Mesodermal cell (in vitro differentiated cells): Measurements from ENCODE around the gene AZGP1.
A peak's percentile ranks its signal among the peaks of the same experiment; 100 is the strongest.

Experiments used
- H3K27ac ChIP-seq: 2 replicates; pipeline ENCODE4 v1.7.0; 2013; ENCODE audit warnings: mild to moderate bottlenecking, low read depth, low read length, moderate library complexity; ENCODE audit not compliant: severe bottlenecking
- H3K36me3 ChIP-seq: 2 replicates; pipeline ENCODE4 v1.7.1; 2013; ENCODE audit warnings: mild to moderate bottlenecking, low read length, moderate library complexity; ENCODE audit not compliant: control insufficient read depth, insufficient read depth
- H3K4me1 ChIP-seq: one replicate; pipeline ENCODE4 v1.7.1; 2013; ENCODE audit warnings: mild to moderate bottlenecking, low read length; ENCODE audit not compliant: insufficient read depth, control insufficient read depth, poor library complexity, severe bottlenecking
- H3K4me3 ChIP-seq: 2 replicates; pipeline ENCODE4 v1.7.0; 2013; ENCODE audit warnings: low read length, control low read depth, mild to moderate bottlenecking; ENCODE audit not compliant: insufficient read depth, poor library complexity, severe bottlenecking; ENCODE audit errors: extremely low read depth
- H3K9me3 ChIP-seq: 2 replicates; pipeline ENCODE4 v1.7.1; 2013; ENCODE audit warnings: mild to moderate bottlenecking, low read length, moderate library complexity; ENCODE audit not compliant: control insufficient read depth
- WGBS, 2 experiments: methylation state at CpG; one replicate each; pipeline ENCODE4 v1.1.5; 2013; ENCODE audit warnings: missing lambda C conversion rate in 2 of 2; ENCODE audit not compliant: insufficient coverage in 2 of 2; 5-methylcytosine and 5-hydroxymethylcytosine counted together

The AZGP1 gene

DNA sequence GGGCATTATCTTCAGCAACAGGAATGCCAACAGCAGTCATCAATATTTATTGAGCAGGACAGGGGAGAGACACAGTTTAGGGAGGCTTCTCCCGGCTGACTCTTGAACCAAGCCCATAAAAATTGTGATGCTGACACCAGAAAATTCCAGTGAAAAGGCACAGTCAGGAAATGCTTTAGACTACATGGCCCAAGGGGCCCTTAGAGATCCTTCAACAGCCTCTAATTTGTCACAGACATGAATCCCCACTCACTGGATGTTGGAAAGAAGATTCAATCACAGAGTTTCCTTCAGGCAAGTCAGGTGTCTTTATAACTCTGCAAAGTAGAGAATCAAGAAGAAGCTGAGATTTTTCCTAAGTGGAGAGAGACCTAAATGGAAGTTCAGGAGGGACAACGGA is 47.6 kb downstream of the AZGP1 start:
- H3K9me3 ChIP-seq = no peaks in the 10 kb centered on the region
- 93 to 95% methylated on average over 2 of the region's 2 CpGs for WGBS, 2 experiments
- no peak overlapping the region for H3K4me3 ChIP-seq
- H3K27ac ChIP-seq = no peak overlapping the region
- no peaks in the 10 kb centered on the region for H3K4me1 ChIP-seq
- H3K36me3 ChIP-seq = no peaks in the 10 kb centered on the region

DNA sequence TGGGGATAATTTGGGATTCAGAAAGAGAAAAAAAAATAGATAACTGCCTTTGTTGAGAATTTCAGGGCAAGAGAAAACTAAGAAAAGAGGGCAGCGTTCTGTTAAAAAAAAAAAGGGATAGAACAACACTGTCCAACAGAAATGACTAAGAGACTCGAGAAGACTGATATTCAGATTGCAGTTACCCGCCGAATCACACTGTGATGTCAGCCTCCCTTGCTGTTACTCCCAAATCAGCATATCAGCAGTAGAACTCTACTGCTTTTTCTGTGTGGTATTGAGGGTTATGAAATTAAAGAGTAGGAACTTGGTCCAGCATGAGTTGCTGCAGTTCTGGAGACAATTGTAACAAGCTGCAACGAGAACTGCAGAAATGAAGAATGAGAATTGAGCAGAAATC is 48.3 kb downstream of the AZGP1 start:
- no peak overlapping the region for H3K27ac ChIP-seq
- no peaks in the 10 kb centered on the region for H3K36me3 ChIP-seq
- H3K4me1 ChIP-seq = no peaks in the 10 kb centered on the region
- H3K4me3 ChIP-seq = no peak overlapping the region
- WGBS, 2 experiments = 87 to 92% methylated on average over 2 to 3 of the region's 5 CpGs
- no peaks in the 10 kb centered on the region for H3K9me3 ChIP-seq

DNA sequence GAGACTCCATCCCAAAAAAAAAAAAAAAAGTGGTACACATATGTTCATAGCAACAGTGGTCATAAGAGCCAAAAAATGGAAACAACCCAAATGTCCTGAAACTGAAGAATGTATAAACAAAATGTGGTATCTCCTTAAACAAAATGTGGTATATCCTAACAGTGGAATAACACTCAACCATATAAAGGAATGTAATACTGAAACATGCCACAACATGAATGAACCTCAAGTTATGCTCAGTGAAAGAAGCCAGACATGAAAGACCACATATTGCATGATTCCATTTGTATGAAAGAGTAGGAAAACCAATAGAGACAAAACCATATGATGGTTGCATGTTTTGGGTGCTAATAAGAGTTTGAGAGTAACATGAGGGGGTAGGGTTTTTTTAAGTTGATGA is 49.5 kb downstream of the AZGP1 start:
- no peaks in the 10 kb centered on the region for H3K36me3 ChIP-seq
- peaks cover 3% of the 10 kb centered on the region for H3K9me3 ChIP-seq
- H3K27ac ChIP-seq = no peak overlapping the region
- H3K4me1 ChIP-seq = no peaks in the 10 kb centered on the region
- no peak overlapping the region for H3K4me3 ChIP-seq

DNA sequence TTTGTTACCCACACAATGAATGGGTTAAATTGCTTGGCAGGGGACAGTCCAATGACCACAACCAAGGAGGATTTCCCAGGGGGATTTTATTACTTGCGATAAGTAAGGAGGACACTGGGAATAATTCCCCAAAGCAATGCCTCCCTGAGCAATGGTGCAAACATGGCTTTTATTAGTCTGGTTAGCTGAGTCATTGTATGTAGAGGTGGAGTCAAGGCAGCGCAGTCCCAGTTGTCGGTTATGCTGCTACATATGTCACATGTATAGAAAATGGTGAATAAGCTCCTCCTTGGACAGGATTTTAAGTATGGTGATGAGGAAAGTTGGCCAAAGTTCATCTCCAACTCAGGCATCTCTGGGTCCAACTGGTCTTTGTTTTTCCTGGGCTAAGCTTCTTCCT is 52.6 kb downstream of the AZGP1 start:
- Histone ChIP-seq H3K4me3 (no peak overlapping the region), H3K9me3 (peaks cover 19% of the 10 kb centered on the region), H3K36me3 (no peaks in the 10 kb centered on the region), H3K27ac (no peak overlapping the region), H3K4me1 (no peaks in the 10 kb centered on the region)
- 91 to 100% methylated on average over 2 to 3 of the region's 3 CpGs for WGBS, 2 experiments

DNA sequence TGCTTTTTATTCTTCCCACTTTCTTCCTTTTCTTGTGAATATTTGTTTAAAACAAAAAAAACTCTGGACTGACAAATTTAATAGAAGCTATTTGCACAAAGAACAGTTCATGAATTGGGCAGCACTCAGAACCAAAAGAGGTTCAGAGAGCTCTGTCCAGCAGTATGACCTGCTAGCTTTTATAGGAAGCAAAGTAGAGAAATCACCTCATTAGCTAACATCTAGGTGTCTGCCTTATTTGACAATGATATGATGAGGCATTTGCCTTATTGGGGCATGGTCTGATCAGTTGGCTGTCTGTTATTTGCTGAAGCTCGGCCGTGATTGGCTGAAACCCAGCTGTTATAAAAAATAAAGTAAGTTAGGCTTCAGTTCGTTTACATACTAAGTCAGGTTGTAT is 55.7 kb downstream of the AZGP1 start:
- H3K4me3 ChIP-seq = peak overlapping the region; percentile 70
- peaks cover 19% of the 10 kb centered on the region for H3K9me3 ChIP-seq
- no peaks in the 10 kb centered on the region for H3K4me1 ChIP-seq
- no peaks in the 10 kb centered on the region for H3K36me3 ChIP-seq
- 94% methylated on average over 2 of the region's 3 CpGs; no CpG with 5 or more reads in 1 of the 2 experiments for WGBS, 2 experiments
- H3K27ac ChIP-seq = no peak overlapping the region

DNA sequence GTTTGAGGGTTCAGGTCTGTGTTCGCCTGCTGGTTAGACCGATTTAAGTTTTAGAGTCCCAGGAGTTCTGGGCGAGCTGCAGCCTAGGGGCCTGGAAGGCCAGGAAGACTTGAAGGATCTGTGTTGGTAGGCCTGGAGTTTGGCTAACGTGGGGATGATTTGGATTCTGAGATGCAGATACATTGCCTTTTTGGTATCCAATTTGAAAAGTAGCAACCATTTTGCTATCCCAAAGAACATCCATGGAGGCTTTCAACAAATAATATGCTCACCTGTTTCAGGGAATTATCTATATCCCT is 56.1 kb downstream of the AZGP1 start:
- Histone ChIP-seq H3K9me3 (peaks cover 19% of the 10 kb centered on the region), H3K4me1 (no peaks in the 10 kb centered on the region), H3K4me3 (peak overlapping the region; percentile 70), H3K36me3 (no peaks in the 10 kb centered on the region), H3K27ac (peak overlapping the region; percentile 48)
- 86 to 90% methylated on average over 2 to 4 of the region's 4 CpGs for WGBS, 2 experiments

DNA sequence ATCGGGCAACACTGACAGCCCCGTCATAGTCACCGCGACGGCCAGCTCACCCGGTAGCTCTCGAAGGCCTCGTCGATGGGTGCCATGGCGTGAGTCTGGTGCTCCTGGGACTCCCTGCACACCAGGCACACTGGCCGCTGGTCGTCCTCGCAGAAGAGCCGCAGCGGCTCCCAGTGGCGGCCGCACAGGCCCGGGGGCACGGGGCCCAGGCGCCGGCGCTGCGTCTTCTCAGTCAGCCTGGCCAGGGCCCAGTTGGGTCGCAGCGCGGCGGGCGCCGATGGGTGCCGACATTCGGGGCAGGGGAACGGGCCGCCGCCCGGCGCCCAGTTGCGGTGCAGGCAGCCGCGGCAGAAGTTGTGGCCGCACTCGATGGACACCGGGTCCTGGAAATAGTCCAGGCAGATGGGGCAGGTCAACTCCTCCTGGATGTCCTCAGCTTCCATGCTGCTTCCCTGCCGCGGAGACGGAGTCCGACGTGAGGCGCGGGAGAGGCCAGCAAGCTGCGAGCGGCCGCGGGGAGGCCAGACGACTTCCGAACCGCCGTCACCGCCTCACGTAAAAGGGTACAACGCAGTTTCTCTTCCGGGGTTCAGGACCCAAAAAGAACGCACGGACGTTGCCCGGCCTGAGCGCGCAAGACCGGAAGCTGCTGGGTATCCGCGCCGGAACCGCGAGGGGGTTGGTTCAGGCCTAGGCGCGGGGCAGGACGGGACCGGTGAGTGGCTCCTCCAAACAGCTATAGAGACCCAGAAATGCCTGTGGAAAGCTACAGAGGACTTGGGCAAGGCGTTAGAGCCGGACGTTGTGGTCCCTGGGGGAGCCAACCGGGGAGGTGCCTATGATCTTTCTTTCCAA is 56.6 kb downstream of the AZGP1 start, which contains the start of gene TRIM4:
TSS of gene TRIM4 (minus strand) at position 572 of the 855 bp plus-strand sequence. CDS start at position 443, 129 bp downstream.
- peak within 1 kb of the TSS; percentile 48 for H3K27ac ChIP-seq
- no peaks in the 10 kb centered on the region for H3K4me1 ChIP-seq
- WGBS, 2 experiments = 5 to 6% methylated on average over 77 to 81 of the region's 81 CpGs
- peak within 1 kb of the TSS; percentile 70 for H3K4me3 ChIP-seq
- H3K36me3 ChIP-seq = no peaks in the 10 kb centered on the region
- H3K9me3 ChIP-seq = peaks cover 19% of the 10 kb centered on the region
